ENCODE results near the gene PRR9.
"Not testable (repeated sequence)": the region's sequence is repeated elsewhere in the genome, so short reads cannot be mapped to it uniquely, and the experiment has no call there.

Gene PRR9

DNA sequence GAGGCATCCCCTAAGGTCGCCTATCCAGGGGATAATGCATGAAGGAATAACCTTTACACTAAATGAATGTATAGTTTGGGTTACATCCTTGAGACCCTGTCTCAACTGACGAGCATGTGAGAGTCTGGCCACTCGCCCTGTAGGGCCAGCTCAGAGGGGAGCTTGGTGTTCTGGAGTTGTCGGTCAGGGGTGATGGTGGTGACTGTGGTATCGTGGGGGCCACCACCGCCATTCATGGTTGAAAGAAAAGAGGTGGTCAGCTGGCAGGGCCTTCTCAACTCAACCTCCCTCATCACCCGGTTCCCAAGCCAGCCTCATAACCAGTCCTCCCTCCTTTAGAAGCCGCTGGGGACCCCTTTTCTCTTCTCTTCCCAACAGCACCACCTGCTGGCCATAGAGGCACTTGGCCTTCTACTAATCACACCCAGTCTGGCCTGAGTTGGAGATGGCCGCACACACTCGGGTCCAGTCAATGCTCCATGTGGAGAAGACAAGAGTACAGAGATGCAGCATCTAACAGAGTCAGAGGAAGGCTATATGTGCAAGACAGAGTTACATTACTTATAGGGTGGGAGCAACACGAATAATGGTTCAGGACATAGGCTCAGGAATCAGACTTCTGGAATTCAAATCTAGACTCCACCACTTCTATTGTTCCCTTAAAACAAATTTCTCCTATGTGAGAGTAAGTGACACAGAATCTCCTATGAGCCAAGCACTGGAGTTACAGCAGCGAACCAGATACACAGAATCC lies 11.9 kb downstream of the PRR9 start:
- FAIRE-seq; DNase-seq (ENCODE audit: insufficient read length, low spot score): not testable (repeated sequence)
- TF ChIP-seq, protein P1, sequence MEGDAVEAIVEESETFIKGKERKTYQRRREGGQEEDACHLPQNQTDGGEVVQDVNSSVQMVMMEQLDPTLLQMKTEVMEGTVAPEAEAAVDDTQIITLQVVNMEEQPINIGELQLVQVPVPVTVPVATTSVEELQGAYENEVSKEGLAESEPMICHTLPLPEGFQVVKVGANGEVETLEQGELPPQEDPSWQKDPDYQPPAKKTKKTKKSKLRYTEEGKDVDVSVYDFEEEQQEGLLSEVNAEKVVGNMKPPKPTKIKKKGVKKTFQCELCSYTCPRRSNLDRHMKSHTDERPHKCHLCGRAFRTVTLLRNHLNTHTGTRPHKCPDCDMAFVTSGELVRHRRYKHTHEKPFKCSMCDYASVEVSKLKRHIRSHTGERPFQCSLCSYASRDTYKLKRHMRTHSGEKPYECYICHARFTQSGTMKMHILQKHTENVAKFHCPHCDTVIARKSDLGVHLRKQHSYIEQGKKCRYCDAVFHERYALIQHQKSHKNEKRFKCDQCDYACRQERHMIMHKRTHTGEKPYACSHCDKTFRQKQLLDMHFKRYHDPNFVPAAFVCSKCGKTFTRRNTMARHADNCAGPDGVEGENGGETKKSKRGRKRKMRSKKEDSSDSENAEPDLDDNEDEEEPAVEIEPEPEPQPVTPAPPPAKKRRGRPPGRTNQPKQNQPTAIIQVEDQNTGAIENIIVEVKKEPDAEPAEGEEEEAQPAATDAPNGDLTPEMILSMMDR (IDR thresholded peaks at IDR 0.05; ENCODE audit: insufficient read depth, missing control alignments): peak; percentile 39

DNA sequence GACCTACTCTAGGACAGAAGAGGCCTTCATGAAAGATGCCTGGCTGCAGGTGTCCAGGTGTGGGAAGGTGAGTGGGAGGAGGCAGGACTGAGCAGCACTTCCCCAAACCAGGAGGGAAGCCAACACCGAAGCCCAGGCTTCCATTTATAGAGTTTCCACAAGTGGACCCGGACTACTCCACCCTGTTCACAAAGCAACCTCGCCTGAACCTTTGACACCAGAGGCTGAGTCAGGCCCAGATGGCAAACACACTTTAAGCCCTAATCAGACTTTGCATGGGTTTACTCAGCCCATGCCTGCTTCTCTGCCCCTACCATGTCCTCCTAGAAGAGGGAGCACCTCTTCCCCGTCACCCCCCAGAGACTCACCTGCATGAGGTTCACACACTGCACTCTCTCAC lies 14.0 kb downstream of the PRR9 start:
- DNase-seq (ENCODE audit: insufficient read length, low spot score) (no peak), FAIRE-seq (no peak)
- TF ChIP-seq, protein P1 (IDR thresholded peaks at IDR 0.05; ENCODE audit: insufficient read depth, missing control alignments): no peak

DNA sequence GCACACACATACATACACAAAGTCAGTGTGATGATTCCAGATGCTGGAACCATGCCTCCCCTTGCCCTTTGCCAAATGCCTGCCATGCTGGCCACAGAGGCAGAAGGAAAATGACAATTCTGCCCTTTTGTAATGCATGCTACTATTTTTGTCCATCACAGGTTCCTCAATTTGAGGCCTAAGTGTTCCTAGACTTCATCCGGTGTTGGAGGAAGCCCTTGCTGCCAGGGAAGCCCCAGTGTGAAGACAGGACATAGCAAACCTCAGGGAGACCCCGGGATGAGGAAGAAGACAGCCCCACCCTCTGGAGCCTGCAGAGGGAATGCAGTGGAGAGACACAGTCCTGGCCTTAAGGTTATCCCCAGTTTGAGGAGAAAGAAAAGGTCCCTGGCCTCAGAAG lies 14.4 kb downstream of the PRR9 start:
- no peak for FAIRE-seq
- TF ChIP-seq, protein P1 (IDR thresholded peaks at IDR 0.05; ENCODE audit: insufficient read depth, missing control alignments): no peak

DNA sequence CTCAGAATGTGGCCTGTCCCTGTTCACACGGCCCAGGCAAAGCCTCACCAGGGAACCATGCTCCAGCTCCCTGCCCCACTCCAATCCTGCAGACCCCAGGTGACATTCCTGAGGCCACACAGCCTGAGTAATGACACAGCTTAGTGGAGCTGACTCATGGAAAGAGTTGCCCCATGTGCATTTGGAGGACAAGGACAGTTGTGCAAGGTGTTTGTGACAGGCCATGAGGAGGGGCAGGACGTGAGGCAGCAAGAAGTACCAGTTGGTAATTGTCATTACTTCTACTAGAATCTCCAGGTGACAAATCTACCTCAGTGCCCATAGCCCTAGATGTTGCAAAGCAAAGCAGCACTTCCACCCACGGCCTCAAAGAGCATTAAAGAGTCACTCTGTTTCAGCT lies 15.2 kb downstream of the PRR9 start:
- TF ChIP-seq, protein P1 (IDR thresholded peaks at IDR 0.05; ENCODE audit: insufficient read depth, missing control alignments): no peak
- DNase-seq (ENCODE audit: insufficient read length, low spot score): no peak
- FAIRE-seq: no peak

More for the DNA sequence above, 14.4 kb downstream of the PRR9 start:
- DNase-seq (ENCODE audit: insufficient read length, low spot score): no peak

DNA sequence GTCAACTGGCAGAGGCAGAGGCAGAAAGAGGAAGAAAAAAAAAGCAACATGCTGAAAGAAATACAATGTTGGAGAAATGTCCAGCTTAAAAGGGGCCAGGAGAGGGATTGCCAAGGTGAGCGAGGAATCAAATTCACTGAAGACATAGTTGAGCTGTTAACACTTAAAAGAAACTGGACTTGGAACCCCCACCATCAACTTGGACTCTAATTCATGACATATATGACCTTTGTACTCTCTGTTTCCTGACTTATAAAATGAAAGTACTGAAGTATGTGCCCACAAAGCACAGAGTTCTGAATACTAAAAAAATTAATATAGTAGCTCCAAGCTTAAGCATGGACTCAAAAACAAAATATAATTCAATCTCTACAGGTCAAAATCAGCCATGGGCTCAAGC lies 16.1 kb downstream of the PRR9 start:
- TF ChIP-seq, protein P1 (IDR thresholded peaks at IDR 0.05; ENCODE audit: insufficient read depth, missing control alignments): no peak
- DNase-seq (ENCODE audit: insufficient read length, low spot score): no peak
- FAIRE-seq: no peak

DNA sequence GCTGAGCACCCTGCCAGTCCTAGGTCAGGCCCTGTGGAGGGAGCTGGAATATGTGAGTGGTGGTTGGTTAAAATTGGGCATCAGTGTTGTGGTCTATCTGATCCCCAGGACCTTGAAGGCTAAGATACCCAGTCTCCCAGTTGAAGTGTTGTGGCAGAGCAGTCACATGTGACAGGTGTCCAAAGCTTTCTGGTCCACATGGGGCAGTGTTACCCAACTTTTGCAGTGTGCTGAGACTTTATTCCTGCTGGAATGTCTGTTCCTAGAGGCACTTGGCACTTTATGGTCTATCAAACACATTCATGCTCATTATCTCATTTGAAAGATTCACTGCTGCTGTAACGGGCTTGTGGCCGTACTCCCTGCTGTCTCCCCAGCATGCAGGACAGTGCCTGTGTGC lies 21.1 kb downstream of the PRR9 start:
- TF ChIP-seq, protein P1 (IDR thresholded peaks at IDR 0.05; ENCODE audit: insufficient read depth, missing control alignments): peak; percentile 27
- no peak for FAIRE-seq

DNA sequence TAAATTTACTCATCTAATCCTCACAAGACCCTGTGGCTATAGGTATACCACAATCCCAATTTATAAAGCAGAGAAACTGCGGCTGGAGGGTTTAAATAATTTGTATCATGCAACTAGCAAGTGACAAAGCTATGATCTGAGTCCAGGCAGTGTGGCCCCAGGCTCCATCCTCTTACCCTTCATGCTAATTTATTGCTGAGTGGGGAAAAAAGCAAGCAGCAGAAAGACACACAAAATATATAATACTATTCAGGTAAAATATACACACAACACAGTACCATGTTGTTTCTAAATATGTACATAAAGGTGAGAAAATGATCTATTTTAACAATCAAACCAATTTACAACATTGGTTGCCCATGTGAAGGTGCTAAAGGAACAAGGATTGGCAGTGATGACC lies 24.8 kb downstream of the PRR9 start:
- FAIRE-seq (no peak), DNase-seq (ENCODE audit: insufficient read length, low spot score) (no peak)
- TF ChIP-seq, protein P1 (IDR thresholded peaks at IDR 0.05; ENCODE audit: insufficient read depth, missing control alignments): no peak

More for the DNA sequence above, 21.1 kb downstream of the PRR9 start:
- no peak for DNase-seq (ENCODE audit: insufficient read length, low spot score)

Measured in D721Med (cell line).